ENCODE data around the gene ACSM6.
"Not testable (repeated sequence)": the region's sequence is repeated elsewhere in the genome, so short reads cannot be mapped to it uniquely, and the experiment has no call there.

ACSM6 gene

GRCh38 chr10:95225136-95225535 lies 31.1 kb downstream of the ACSM6 start:
- ATAC-seq (ENCODE audit: low read depth) (no peak), DNase-seq (ENCODE audit: low spot score) (no peak)
- TF ChIP-seq CTCF (IDR thresholded peaks at IDR 0.05; ENCODE audit: poor library complexity, severe bottlenecking) = no peak
- peaks cover 40% of the 10 kb centered on the region for H3K4me1 ChIP-seq (ENCODE audit: insufficient read depth, poor library complexity, severe bottlenecking)
- no peaks in the 10 kb centered on the region for H3K27me3 ChIP-seq (ENCODE audit: insufficient read depth, poor library complexity, severe bottlenecking)
- H3K27ac ChIP-seq (ENCODE audit: poor library complexity, severe bottlenecking) = peak overlapping the region; percentile 23
- H3K9me3 ChIP-seq (ENCODE audit: severe bottlenecking) = no peaks in the 10 kb centered on the region
- H3K4me3 ChIP-seq (ENCODE audit: severe bottlenecking) = no peak overlapping the region
- H3K36me3 ChIP-seq (ENCODE audit: low read depth) = peaks cover 5% of the 10 kb centered on the region; the same call in 1 of the 2 replicates

DNA sequence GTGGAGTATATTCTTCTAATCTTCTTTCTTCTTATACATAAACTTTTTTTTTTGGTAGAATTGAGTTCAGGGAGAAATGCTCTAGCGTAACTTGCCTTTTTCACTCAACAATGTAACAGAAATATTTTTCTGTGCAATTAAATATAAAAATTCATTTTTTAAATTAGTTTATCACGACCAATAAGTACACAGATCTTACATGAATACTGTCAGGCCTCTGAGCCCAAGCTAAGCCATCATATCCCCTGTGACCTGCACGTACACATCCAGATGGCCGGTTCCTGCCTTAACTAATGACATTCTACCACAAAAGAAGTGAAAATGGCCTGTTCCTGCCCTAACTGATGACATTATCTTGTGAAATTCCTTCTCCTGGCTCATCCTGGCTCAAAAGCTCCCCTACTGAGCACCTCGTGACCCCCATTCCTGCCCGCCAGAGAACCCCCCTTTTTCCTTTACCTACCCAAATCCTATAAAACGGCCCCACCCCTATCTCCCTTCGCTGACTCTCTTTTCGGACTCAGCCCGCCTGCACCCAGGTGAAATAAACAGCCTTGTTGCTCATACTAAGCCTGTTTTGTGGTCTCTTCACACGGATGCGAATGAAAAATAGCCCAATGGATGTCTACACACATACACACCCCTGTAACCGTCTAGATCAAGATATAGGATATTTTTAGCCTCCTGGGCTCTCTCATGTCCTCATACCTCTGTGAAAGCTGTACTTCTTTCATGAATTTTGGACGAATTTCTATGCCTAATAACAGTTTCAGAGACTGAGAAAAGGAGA lies 35.1 kb downstream of the ACSM6 start:
- Histone ChIP-seq H3K4me1 (ENCODE audit: insufficient read depth, poor library complexity, severe bottlenecking) (peaks cover 29% of the 10 kb centered on the region), H3K27ac (ENCODE audit: poor library complexity, severe bottlenecking) (peak overlapping the region; percentile 98)
- not testable (repeated sequence) for H3K27me3 ChIP-seq (ENCODE audit: insufficient read depth, poor library complexity, severe bottlenecking); DNase-seq (ENCODE audit: low spot score); H3K9me3 ChIP-seq (ENCODE audit: severe bottlenecking); H3K4me3 ChIP-seq (ENCODE audit: severe bottlenecking); H3K36me3 ChIP-seq (ENCODE audit: low read depth)
- ATAC-seq (ENCODE audit: low read depth) = peak; percentile 66

GRCh38 chr10:95229724-95230627 lies 35.9 kb downstream of the ACSM6 start:
- H3K36me3 ChIP-seq (ENCODE audit: low read depth) = peaks cover 17% of the 10 kb centered on the region
- no peak for TF ChIP-seq CTCF (IDR thresholded peaks at IDR 0.05; ENCODE audit: poor library complexity, severe bottlenecking)
- ATAC-seq (ENCODE audit: low read depth) (peak; percentile 92), DNase-seq (ENCODE audit: low spot score) (no peak)
- H3K27me3 ChIP-seq (ENCODE audit: insufficient read depth, poor library complexity, severe bottlenecking) = no peaks in the 10 kb centered on the region
- no peaks in the 10 kb centered on the region for H3K9me3 ChIP-seq (ENCODE audit: severe bottlenecking)
- H3K27ac ChIP-seq (ENCODE audit: poor library complexity, severe bottlenecking) = peak overlapping the region; percentile 98
- peaks cover 29% of the 10 kb centered on the region for H3K4me1 ChIP-seq (ENCODE audit: insufficient read depth, poor library complexity, severe bottlenecking)
- H3K4me3 ChIP-seq (ENCODE audit: severe bottlenecking) = no peak overlapping the region

DNA sequence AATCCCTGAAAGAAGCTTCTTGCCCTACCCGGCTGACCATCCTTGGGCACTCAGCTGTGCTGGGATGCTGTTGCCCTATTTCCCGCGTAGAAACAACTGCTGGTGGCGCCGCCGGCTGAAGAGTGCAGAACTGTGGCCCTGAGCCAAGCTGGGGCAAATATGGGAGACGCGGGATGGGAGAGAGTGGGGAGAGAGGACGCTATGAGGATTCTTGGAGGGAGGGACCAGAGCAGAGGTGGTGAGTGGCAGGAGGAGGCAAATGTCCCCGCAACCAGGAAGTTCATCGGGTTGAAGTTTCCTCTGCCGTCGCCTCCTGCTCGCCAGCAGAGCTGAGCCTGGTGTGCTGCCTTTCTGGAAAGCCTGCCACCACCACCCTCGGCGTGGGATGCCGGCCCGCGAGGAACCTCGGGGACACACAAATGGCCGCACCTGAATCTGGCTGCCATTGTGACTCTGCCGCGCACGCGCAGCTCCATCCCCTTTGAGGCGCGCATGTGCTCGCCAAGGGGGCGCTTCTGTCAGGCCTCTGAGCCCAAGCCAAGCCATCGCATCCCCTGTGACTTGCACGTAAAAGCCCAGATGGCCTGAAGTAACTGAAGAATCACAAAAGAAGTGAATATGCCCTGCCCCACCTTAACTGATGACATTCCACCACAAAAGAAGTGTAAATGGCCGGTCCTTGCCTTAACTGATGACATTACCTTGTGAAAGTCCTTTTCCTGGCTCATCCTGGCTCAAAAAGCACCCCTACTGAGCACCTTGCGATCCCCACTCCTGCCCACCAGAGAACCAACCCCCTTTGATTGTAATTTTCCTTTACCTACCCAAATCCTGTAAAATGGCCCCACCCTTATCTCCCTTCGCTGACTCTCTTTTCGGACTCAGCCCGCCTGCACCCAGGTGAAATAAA lies 36.9 kb downstream of the ACSM6 start:
- not testable (repeated sequence) for DNase-seq (ENCODE audit: low spot score); H3K9me3 ChIP-seq (ENCODE audit: severe bottlenecking); ATAC-seq (ENCODE audit: low read depth); H3K4me3 ChIP-seq (ENCODE audit: severe bottlenecking); H3K27me3 ChIP-seq (ENCODE audit: insufficient read depth, poor library complexity, severe bottlenecking)
- Histone ChIP-seq H3K27ac (ENCODE audit: poor library complexity, severe bottlenecking) (peak overlapping the region; percentile 98), H3K4me1 (ENCODE audit: insufficient read depth, poor library complexity, severe bottlenecking) (peaks cover 30% of the 10 kb centered on the region), H3K36me3 (ENCODE audit: low read depth) (peaks cover 23% of the 10 kb centered on the region)

DNA sequence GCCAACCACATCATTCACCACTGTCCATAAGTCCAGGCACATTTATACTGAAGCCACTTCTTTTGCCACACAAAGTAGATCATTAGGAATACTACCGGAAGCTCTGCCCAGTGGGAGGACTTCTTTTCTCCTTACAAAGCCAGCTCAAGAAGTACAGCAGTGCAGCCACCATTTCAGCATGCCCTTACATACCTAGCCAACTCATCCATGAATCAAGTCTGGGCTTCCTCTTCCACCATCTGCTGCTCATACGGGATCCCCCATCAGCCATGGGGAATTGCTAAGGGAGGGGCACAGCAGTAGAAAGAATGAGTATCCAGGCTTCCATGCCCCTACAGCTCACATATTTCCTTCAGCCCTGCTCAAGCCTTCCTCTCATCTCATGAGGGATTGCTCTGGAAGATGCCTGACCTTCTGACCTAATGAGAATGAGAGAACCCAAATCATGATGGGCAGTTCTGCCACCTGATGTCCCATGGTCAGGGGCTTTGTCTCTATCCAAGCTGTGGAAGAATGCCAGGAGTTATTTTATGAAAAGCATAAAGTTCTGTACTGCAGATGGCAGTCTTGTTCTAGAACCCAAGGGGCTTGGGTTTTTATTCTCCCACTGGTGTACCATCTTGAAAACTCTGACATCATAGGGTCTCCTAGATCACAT lies 39.5 kb downstream of the ACSM6 start:
- Histone ChIP-seq H3K27me3 (ENCODE audit: insufficient read depth, poor library complexity, severe bottlenecking) (no peaks in the 10 kb centered on the region), H3K4me1 (ENCODE audit: insufficient read depth, poor library complexity, severe bottlenecking) (peaks cover 38% of the 10 kb centered on the region), H3K4me3 (ENCODE audit: severe bottlenecking) (no peak overlapping the region), H3K36me3 (ENCODE audit: low read depth) (peaks cover 47% of the 10 kb centered on the region), H3K27ac (ENCODE audit: poor library complexity, severe bottlenecking) (no peak overlapping the region), H3K9me3 (ENCODE audit: severe bottlenecking) (no peaks in the 10 kb centered on the region)
- DNase-seq (ENCODE audit: low spot score) (no peak), ATAC-seq (ENCODE audit: low read depth) (no peak)
- TF ChIP-seq CTCF (IDR thresholded peaks at IDR 0.05; ENCODE audit: poor library complexity, severe bottlenecking) = no peak
